Right lobe of liver (tissue), 6 donors: Measurements from ENCODE around the gene PAK6. TPM values are rescaled to one million over a fixed set of nuclear protein-coding genes. Genes with fewer than 3 reads are reported as not detected.

Source experiments
- ATAC-seq, 4 donors: fragments of 200-7000 bp; cut with Tn5 transposase; one replicate each; pipeline ENCODE4 v1.9.1; 2020; ENCODE audit warnings: mild to moderate bottlenecking in 4 of 4, moderate library complexity in 4 of 4
- DNase-seq, 3 donors: peaks; one replicate each; pipeline ENCODE4 v3.0.0-alpha.2; 2020
- H3K27ac ChIP-seq, 3 donors: fragments of 200-600 bp; one replicate each; pipeline ENCODE4 v1.8.0; 2022
- H3K27me3 ChIP-seq, 2 donors: fragments of 200-600 bp; one replicate each; pipeline ENCODE4 v1.8.0; 2022
- H3K36me3 ChIP-seq, 4 donors: fragments of 200-600 bp; sonication (generic) in 1 of 4; one replicate each; pipeline versions ENCODE4 v1.5.1 to v1.8.0; 2017 to 2022; ENCODE audit warnings: control low read depth in 1 of 4
- H3K4me1 ChIP-seq, 4 donors: fragments of 200-600 bp; sonication (generic) in 1 of 4; one replicate each; pipeline versions ENCODE4 v1.5.1 to v1.8.0; 2017 to 2022; ENCODE audit warnings: control low read depth in 1 of 4
- H3K4me3 ChIP-seq, 3 donors: fragments of 200-600 bp; one replicate each; pipeline ENCODE4 v1.8.0; 2022
- H3K9me3 ChIP-seq, 4 donors: fragments of 200-600 bp; sonication (generic) in 1 of 4; one replicate each; pipeline versions ENCODE4 v1.5.1 to v1.8.0; 2017 to 2022; ENCODE audit warnings: control low read depth in 1 of 4
- CTCF ChIP-seq, 4 donors: fragments of 200-600 bp in 3 of 4; fragments of 450-650 bp in 1 of 4; IDR thresholded peaks; one replicate each; pipeline versions ENCODE4 v1.5.1 to v1.8.0; 2016 to 2022; ENCODE audit warnings: antibody characterized with exemption in 4 of 4, mild to moderate bottlenecking in 2 of 4
- POLR2A ChIP-seq: fragments of 450-650 bp; IDR thresholded peaks from one replicate; pipeline ENCODE4 v1.6.1; 2017; ENCODE audit warnings: antibody characterized with exemption, mild to moderate bottlenecking
- WGBS: methylation state at CpG from one replicate; pipeline ENCODE4 v1.1.6; 2018; ENCODE audit warnings: low coverage, low lambda C conversion rate; ENCODE audit not compliant: insufficient coverage; ENCODE audit errors: missing lambda C conversion rate; 5-methylcytosine and 5-hydroxymethylcytosine counted together
- intact Hi-C, 2 donors: fragments of 100-400 bp; cut with DNase I; formaldehyde crosslinking; loops; one replicate each; pipeline versions ENCODE4 v1.11.2 to v1.14.1; 2022
- total RNA-seq, 6 experiments: library from RNA; depleted of rRNA in 2 of 6; stranded (reverse); fragments of >200 nt in 2 of 6; fragmentation: NEBNext Ultra II Directional in 3 of 6; extraction: Animal tissue kit (Norgen Biotek cat#: 25700) in 3 of 6; gene quantifications; one replicate each; pipeline versions ENCODE4 v1.1.0 to v1.2.4, GENCODE V29; 2016 to 2023
- donor health status: DM: no; HTN: yes; CAD: no.
- donor health status: DM: no; HTN: no; CAD: no.
- donor health status: DM: no; HTN: no; CAD: no.
- donor health status: DM: no; HTN: yes; CAD: no.
- donor health status: DM: no; HTN: yes; CAD: no.

PAK6 gene
- total RNA-seq, 6 experiments from 2014 or later, result 0.05 to 0.19 (median 0.10) TPM; not detected in 2

GRCh38 chr15:40272485-40273056 lies 33.7 kb downstream of the PAK6 start:
- WGBS, result 54% methylated on average over 6 of the region's 20 CpGs
- intact Hi-C loops, result loop anchor here in 1 of 2 donors (5.0 to 10.0 kb wide), 2 partner anchors 50 to 228 kb away; no protein-coding TSS in a partner anchor
- Histone ChIP-seq H3K36me3 (no peaks in the 10 kb centered on the region), H3K4me1 (peaks cover 0 to 9% (median 0%) of the 10 kb centered on the region in 4 donors), H3K4me3 (no peak overlapping the region), H3K9me3 (no peaks in the 10 kb centered on the region), H3K27me3 (no peaks in the 10 kb centered on the region), H3K27ac (no peak overlapping the region)
- DNase-seq (no peak), ATAC-seq (peak in 2 of 4 donors; percentile 21 to 52)
- TF ChIP-seq CTCF (IDR thresholded peaks at IDR 0.05) (peak in 2 of 4 donors; percentile 24 to 25), POLR2A (no peak)

DNA sequence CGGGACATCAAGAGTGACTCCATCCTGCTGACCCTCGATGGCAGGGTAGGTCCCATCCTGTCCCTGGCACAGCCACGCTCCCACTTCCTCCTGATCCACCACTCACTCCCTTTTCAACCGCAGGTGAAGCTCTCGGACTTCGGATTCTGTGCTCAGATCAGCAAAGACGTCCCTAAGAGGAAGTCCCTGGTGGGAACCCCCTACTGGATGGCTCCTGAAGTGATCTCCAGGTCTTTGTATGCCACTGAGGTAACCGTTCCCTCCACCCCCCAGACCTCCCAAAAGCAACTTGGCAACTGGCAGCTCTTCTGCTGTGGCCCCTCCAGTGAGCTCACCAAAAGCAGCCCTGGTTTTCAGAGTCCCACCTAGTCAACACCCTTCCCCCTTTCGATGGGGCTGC lies 34.6 kb downstream of the PAK6 start:
- no peaks in the 10 kb centered on the region for H3K9me3 ChIP-seq
- H3K27ac ChIP-seq, result no peak overlapping the region
- ATAC-seq (no peak), DNase-seq (no peak)
- H3K4me3 ChIP-seq, result no peak overlapping the region
- no peaks in the 10 kb centered on the region for H3K36me3 ChIP-seq
- intact Hi-C loops, result loop anchor here in 1 of 2 donors (5.0 to 10.0 kb wide), 2 partner anchors 51 to 229 kb away; no protein-coding TSS in a partner anchor
- no peak for TF ChIP-seq CTCF (IDR thresholded peaks at IDR 0.05)
- TF ChIP-seq POLR2A, result no peak
- H3K27me3 ChIP-seq, result no peaks in the 10 kb centered on the region
- peaks cover 0 to 9% (median 0%) of the 10 kb centered on the region in 4 donors for H3K4me1 ChIP-seq
- 90% methylated on average over 7 of the region's 9 CpGs for WGBS

DNA sequence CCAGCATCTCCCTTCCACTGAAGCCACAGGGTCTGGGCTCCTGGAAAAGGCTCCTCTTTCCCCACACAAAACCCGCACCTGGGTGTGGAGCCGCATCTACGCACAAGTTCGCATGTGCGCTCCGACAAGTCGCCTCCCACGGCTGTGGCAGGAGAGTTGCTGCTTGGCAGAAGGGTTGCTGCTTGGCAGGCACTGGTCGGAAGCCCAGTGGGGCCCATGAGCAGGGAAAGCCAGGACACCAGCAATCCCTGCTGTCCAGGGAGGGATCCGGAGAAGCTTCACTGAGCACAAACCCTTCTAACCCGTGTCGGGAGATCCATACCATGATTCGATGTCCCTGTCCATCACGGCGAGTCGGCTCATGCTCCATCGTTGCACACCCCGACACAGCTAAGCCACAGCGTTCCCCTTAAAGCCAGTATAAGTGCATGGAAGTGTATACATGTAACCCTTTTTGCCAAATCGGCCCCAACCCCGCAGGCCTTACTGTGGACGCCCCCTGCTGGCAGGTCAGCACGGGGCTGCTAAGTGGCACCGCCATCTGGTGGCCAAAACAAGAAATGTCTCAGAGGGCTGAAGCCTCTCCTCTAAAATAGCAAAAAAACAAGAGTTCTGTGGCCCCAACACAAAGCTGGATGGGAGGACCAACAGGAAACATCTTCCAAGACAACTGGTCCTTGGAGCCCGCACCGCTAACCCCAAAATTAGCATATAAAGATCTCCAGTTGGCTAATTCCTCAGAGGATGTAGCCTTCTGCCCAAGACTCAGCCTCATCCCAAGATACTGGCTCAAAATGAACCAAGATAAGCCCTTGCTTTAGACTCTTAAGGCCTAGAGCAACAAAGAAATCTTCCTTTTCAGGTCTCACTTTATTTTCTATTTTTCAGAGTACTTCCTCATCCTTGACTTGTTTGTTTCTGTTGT lies 35.7 kb downstream of the PAK6 start:
- WGBS, result 1% methylated on average over 8 of the region's 26 CpGs
- peak; percentile 84 to 85 (median 85) for DNase-seq
- TF ChIP-seq POLR2A (no peak), CTCF (IDR thresholded peaks at IDR 0.05) (peak; percentile 100)
- H3K4me3 ChIP-seq, result no peak overlapping the region
- no peaks in the 10 kb centered on the region for H3K27me3 ChIP-seq
- H3K9me3 ChIP-seq, result no peaks in the 10 kb centered on the region
- H3K36me3 ChIP-seq, result no peaks in the 10 kb centered on the region
- no peak overlapping the region for H3K27ac ChIP-seq
- peak; percentile 77 to 87 (median 81) for ATAC-seq
- H3K4me1 ChIP-seq, result peaks cover 0 to 9% (median 0%) of the 10 kb centered on the region in 4 donors
- intact Hi-C loops, result loop anchor here (5.0 to 10.0 kb wide), 4 partner anchors 52 to 232 kb away; no protein-coding TSS in a partner anchor

GRCh38 chr15:40275523-40275922 lies 36.7 kb downstream of the PAK6 start:
- peaks cover 0 to 9% (median 0%) of the 10 kb centered on the region in 4 donors for H3K4me1 ChIP-seq
- intact Hi-C loops, result loop anchor here (5.0 to 10.0 kb wide), 3 partner anchors 58 to 233 kb away; no protein-coding TSS in a partner anchor
- H3K9me3 ChIP-seq, result no peaks in the 10 kb centered on the region
- TF ChIP-seq POLR2A, result no peak
- no peak for TF ChIP-seq CTCF (IDR thresholded peaks at IDR 0.05)
- 53% methylated on average over 5 of the region's 5 CpGs for WGBS
- H3K4me3 ChIP-seq, result no peak overlapping the region
- peaks cover 0 to 8% of the 10 kb centered on the region in 2 donors for H3K27me3 ChIP-seq
- H3K27ac ChIP-seq, result no peak overlapping the region
- no peaks in the 10 kb centered on the region for H3K36me3 ChIP-seq
- ATAC-seq (no peak), DNase-seq (no peak)
